Colonic mucosa (tissue), 4 donors: Measurements from ENCODE around the gene TYMP. TPM values are rescaled to one million over a fixed set of nuclear protein-coding genes. Genes with fewer than 3 reads are reported as not detected.
A peak's percentile ranks its signal among the peaks of the same experiment; 100 is the strongest.

ENCODE experiments used
- DNase-seq: peaks from one replicate; pipeline ENCODE4 v3.0.0-alpha.2; 2020
- H3K27ac ChIP-seq: fragments of 200-600 bp; one replicate; pipeline ENCODE4 v1.8.0; 2021
- H3K27me3 ChIP-seq: fragments of 200-600 bp; one replicate; pipeline ENCODE4 v1.8.0; 2021
- H3K36me3 ChIP-seq: fragments of 200-600 bp; one replicate; pipeline ENCODE4 v1.8.0; 2021
- H3K4me1 ChIP-seq: fragments of 200-600 bp; one replicate; pipeline ENCODE4 v1.8.0; 2021; ENCODE audit warnings: mild to moderate bottlenecking
- H3K4me3 ChIP-seq: fragments of 200-600 bp; one replicate; pipeline ENCODE4 v1.8.0; 2021
- H3K9ac ChIP-seq, 2 donors: one replicate each; pipeline ENCODE4 v1.7.0; 2013; ENCODE audit warnings: control low read depth in 2 of 2, low read depth in 2 of 2, low read length in 2 of 2
- H3K9me3 ChIP-seq: fragments of 200-600 bp; one replicate; pipeline ENCODE4 v1.8.0; 2021
- CTCF ChIP-seq: fragments of 200-600 bp; IDR thresholded peaks from one replicate; pipeline ENCODE4 v1.8.0; 2022; ENCODE audit warnings: antibody characterized with exemption, mild to moderate bottlenecking
- intact Hi-C: fragments of 100-400 bp; cut with DNase I; formaldehyde crosslinking; loops from one replicate; pipeline ENCODE4 v1.14.1; 2022
- total RNA-seq, 2 donors: library from RNA; stranded (reverse); fragmentation: NEBNext Ultra II Directional in 1 of 2; extraction: Animal tissue kit (Norgen Biotek cat#: 25700) in 1 of 2; gene quantifications; one replicate each; pipeline ENCODE4 v1.2.1, GENCODE V29; 2021
- donor health status: healthy.
- donor health status: DM: no; HTN: no; CAD: no.
- donor health status: DM: no; HTN: no; CAD: no.

The TYMP gene
- total RNA-seq, 2 donors from 2014 or later, result 22.6 to 28.0 TPM

- no peak for DNase-seq
- Histone ChIP-seq H3K4me1 (no peaks in the 10 kb centered on the region), H3K9me3 (no peaks in the 10 kb centered on the region), H3K36me3 (no peaks in the 10 kb centered on the region), H3K27me3 (peaks cover 32% of the 10 kb centered on the region), H3K9ac (no peak overlapping the region), H3K4me3 (no peak overlapping the region), H3K27ac (no peak overlapping the region)
- TF ChIP-seq CTCF, result no peak
- intact Hi-C loops, result no loop called here
Observed at GRCh38 chr22:50550395-50550794, 20.6 kb upstream of the TYMP start.

DNA sequence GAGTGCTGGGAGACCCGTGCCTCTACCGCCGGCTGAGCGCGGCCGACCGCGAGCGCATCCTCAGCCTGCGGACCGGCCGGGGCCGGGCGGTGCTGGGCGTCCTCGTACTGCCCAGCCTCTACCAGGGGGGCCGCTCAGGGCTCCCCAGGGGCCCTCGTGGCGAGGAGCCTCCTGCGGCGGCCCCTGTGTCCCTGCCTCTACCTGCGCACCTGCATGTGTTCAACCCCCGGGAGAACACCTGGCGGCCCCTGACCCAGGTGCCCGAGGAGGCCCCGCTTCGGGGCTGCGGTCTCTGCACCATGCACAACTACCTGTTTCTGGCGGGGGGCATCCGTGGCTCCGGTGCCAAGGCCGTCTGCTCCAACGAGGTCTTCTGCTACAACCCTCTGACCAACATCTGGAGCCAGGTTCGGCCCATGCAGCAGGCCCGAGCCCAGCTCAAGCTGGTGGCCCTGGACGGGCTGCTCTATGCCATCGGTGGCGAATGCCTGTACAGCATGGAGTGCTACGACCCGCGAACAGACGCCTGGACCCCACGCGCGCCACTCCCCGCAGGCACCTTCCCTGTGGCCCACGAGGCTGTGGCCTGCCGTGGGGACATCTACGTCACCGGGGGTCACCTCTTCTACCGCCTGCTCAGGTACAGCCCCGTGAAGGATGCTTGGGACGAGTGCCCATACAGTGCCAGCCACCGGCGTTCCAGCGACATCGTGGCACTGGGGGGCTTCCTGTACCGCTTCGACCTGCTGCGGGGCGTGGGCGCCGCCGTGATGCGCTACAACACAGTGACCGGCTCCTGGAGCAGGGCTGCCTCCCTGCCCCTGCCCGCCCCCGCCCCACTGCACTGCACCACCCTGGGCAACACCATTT lies 19.3 kb upstream of the TYMP start:
- DNase-seq, result no peak
- H3K9me3 ChIP-seq, result no peaks in the 10 kb centered on the region
- H3K27me3 ChIP-seq, result peaks cover 32% of the 10 kb centered on the region
- TF ChIP-seq CTCF, result no peak
- H3K9ac ChIP-seq, result peak overlapping the region in 1 of 2 donors; percentile 60
- intact Hi-C loops, result no loop called here
- H3K36me3 ChIP-seq, result no peaks in the 10 kb centered on the region
- no peaks in the 10 kb centered on the region for H3K4me1 ChIP-seq
- no peak overlapping the region for H3K27ac ChIP-seq
- peak overlapping the region; percentile 18 for H3K4me3 ChIP-seq

DNA sequence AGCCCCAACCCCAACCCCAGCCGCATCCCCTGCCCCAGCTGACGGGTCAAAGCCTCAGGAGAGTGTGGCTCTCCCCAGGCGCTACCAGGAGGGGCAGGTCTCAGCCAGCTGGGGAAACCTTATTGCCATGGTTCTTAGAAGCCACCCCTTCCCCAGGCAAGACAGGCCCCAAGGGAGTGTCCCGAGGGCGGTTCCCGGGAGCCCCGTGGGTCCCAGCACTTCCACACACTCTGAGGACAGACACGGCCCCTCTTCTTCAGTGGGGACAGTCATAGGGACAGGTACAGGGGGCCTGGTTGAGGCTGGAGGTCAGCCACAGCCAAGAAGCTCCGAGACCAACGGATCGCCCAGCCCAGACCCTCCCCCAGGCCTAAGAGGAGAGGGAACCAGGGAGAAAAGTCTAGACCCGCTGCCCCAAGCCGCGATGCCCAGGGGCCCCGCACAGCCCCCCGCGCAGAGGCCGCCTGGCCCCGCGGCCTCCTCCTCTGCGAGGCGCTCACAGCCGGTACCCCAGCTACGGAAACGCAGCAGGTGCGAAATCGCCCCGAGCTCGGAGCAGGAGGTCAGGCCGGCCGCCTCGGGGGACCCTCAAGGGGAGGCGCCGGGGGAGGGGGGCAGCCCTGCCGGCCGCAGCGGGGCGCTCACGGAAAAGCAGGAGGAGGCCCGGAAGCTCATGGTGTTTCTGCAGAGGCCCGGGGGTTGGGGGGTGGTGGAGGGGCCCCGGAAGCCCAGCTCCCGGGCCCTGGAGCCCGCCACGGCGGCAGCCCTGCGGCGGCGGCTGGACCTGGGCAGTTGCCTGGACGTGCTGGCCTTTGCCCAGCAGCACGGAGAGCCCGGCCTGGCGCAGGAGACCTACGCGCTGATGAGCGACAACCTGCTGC lies 18.5 kb upstream of the TYMP start:
- Histone ChIP-seq H3K27me3 (peaks cover 32% of the 10 kb centered on the region), H3K4me1 (no peaks in the 10 kb centered on the region), H3K9ac (peak overlapping the region in 1 of 2 donors; percentile 60), H3K4me3 (peak overlapping the region; percentile 18), H3K27ac (no peak overlapping the region), H3K36me3 (no peaks in the 10 kb centered on the region), H3K9me3 (no peaks in the 10 kb centered on the region)
- no peak for DNase-seq
- TF ChIP-seq CTCF, result no peak
- intact Hi-C loops, result no loop called here

DNA sequence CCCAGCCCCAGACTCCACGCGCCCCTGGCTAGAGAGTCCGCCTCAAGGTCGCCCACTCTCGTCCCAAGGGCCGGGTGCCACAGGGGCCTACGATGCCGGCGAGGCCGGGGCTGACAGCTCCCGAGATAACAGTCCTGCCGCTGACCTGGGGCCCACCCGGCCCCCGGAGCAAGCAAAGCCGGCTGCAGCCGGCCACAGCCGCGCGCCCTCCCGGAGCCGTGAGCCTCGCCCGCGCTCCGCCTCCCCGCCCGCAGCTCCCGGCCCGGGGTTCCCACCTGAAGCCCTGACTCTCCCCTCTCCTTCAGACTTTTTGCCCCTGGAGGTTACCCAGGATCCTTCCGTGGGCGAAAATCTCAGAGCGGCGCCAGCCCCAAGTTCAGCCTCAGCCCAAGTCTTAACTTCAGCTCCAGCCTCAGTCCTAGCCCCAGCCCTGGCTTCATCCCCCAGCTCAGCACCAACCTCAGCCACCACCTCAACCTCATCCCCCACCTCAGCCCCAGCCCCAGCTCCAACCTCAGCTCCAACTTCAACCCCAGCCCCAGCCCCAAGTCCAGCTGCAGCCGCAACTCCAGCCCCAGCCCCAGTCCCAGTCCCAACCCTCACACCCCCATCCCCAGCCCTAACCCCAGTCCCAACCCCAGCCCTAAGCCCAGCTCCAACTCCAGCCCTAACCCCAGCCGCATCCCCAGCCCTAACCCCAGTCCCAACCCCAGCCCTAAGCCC lies 17.6 kb upstream of the TYMP start:
- peaks cover 32% of the 10 kb centered on the region for H3K27me3 ChIP-seq
- no peak overlapping the region for H3K4me3 ChIP-seq
- intact Hi-C loops, result no loop called here
- no peak for TF ChIP-seq CTCF
- H3K9me3 ChIP-seq, result no peaks in the 10 kb centered on the region
- H3K4me1 ChIP-seq, result no peaks in the 10 kb centered on the region
- no peak overlapping the region for H3K27ac ChIP-seq
- H3K36me3 ChIP-seq, result no peaks in the 10 kb centered on the region
- no peak overlapping the region for H3K9ac ChIP-seq
- no peak for DNase-seq
